K562 treated with DMSO at 1 percent for 48 hours (cell line): ENCODE results near the gene SEMA6A. TPM values are rescaled to one million over a fixed set of nuclear protein-coding genes. Genes with fewer than 3 reads are reported as not detected.

ENCODE experiments used
- total RNA-seq: library from RNA; unstranded; fragments of 300-600 nt; gene quantifications from 2 replicates; pipeline ENCODE4 v1.2.3, GENCODE V29; 2022; ENCODE audit warnings: low replicate concordance; ENCODE audit errors: extremely low read depth

The SEMA6A gene, protein sequence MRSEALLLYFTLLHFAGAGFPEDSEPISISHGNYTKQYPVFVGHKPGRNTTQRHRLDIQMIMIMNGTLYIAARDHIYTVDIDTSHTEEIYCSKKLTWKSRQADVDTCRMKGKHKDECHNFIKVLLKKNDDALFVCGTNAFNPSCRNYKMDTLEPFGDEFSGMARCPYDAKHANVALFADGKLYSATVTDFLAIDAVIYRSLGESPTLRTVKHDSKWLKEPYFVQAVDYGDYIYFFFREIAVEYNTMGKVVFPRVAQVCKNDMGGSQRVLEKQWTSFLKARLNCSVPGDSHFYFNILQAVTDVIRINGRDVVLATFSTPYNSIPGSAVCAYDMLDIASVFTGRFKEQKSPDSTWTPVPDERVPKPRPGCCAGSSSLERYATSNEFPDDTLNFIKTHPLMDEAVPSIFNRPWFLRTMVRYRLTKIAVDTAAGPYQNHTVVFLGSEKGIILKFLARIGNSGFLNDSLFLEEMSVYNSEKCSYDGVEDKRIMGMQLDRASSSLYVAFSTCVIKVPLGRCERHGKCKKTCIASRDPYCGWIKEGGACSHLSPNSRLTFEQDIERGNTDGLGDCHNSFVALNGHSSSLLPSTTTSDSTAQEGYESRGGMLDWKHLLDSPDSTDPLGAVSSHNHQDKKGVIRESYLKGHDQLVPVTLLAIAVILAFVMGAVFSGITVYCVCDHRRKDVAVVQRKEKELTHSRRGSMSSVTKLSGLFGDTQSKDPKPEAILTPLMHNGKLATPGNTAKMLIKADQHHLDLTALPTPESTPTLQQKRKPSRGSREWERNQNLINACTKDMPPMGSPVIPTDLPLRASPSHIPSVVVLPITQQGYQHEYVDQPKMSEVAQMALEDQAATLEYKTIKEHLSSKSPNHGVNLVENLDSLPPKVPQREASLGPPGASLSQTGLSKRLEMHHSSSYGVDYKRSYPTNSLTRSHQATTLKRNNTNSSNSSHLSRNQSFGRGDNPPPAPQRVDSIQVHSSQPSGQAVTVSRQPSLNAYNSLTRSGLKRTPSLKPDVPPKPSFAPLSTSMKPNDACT
- not detected in 2 replicates for total RNA-seq

DNA sequence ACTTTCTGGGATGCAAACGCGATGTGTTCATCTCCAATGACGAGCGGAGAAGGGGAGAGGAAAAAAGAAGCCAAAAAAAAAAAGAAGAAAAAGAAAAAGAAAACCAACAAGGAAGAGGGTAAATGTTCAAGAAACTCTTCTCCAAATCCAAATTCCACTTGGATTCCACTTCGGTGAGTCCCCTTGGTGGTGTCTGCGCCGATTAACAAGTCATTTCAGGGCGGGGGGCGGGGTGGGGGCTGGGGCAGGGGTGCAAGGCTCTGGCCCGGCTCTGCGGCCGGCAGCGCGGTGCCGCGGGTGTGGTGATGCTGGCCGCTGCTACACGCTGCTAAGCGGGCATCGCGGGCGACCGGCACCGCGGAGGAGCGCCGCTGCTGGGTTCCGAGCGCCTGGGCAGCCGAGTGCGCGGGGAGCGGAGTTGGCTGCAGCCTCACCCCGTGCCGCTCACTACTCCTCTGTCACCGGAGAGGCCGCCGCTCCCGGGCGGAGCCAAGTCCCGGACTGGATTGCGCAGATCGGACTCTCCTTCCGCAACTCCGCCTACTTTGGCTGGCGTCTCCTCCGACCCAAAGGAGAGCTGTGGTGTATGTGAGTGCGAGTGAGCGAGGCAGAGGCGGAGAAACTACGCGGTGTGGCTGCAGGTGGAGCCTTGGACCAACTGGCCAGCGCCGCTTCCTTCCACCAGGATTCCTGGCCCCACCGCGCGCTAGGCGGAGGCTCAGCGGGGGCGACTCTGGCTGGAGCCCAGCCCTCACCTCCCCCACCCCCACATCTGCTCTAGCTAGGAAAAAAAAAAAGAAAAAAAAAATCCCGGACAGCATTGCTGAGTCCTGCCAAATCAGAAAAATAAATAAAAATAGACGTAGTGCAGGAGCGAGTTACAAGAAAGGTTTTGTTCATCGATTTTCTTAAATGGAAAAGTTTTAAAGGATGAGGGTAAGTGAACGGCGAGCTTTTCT is at the start of gene SEMA6A:
TSS of gene SEMA6A (minus strand) at position 457 of the 959 bp plus-strand sequence. CDS start 69,879 bp downstream, outside the sequence.

